GM21717 (cell line): Measurements from ENCODE around the gene VASN.
A peak's percentile ranks its signal among the peaks of the same experiment; 100 is the strongest.
"Not testable (repeated sequence)": the region's sequence is repeated elsewhere in the genome, so short reads cannot be mapped to it uniquely, and the experiment has no call there.

Source experiments
- ATAC-seq: cut with Tn5 transposase; IDR thresholded peaks from one replicate; pipeline ENCODE4 v1.9.1; 2021; ENCODE audit warnings: mild to moderate bottlenecking, moderate library complexity; ENCODE audit not compliant: unreplicated experiment

VASN gene

DNA sequence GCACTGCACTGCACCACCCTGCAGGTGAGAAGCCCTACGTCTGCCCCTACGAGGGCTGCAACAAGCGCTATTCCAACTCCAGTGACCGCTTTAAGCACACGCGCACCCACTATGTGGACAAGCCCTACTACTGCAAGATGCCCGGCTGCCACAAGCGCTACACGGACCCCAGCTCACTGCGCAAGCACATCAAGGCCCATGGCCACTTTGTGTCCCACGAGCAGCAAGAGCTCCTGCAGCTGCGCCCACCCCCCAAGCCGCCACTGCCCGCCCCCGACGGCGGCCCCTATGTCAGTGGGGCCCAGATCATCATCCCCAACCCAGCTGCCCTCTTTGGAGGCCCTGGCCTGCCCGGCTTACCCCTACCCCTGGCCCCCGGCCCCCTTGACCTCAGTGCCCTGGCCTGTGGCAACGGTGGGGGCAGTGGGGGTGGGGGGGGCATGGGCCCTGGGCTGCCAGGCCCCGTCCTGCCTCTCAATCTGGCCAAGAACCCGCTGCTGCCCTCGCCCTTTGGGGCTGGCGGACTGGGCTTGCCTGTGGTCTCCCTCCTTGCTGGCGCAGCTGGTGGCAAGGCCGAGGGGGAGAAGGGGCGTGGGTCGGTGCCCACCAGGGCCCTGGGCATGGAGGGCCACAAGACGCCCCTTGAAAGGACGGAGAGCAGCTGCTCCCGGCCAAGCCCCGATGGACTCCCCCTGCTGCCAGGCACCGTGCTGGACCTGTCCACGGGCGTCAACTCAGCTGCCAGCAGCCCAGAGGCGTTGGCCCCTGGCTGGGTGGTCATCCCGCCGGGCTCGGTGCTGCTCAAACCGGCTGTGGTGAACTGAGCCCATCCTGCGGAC is 34.7 kb upstream of the VASN start:
- ATAC-seq: no peak

- ATAC-seq: no peak
Observed at GRCh38 chr16:4337540-4338088, 34.0 kb upstream of the VASN start.

DNA sequence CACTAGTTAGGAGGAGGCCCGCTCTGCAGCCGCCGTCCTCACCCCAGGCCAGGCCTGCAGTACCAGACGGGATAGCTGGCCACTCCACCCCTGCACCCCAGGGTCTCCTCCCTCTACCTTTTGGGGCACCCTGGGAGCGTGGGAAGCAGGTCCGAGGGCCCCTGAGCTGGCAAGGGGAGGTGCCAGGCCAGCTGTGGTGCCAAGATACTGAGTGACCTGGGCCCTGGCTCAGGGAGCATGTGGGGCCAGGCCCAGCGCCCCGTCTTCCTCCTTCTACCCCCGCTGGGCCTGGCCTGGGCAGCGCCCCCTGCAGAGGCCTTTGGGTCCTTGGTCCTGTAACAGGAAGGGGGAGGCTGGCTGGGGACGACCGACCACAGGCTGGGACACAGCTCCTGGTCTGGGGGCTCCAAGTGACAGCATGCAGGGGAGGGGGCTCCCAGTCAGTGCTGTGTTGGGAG is 33.5 kb upstream of the VASN start:
- no peak for ATAC-seq

DNA sequence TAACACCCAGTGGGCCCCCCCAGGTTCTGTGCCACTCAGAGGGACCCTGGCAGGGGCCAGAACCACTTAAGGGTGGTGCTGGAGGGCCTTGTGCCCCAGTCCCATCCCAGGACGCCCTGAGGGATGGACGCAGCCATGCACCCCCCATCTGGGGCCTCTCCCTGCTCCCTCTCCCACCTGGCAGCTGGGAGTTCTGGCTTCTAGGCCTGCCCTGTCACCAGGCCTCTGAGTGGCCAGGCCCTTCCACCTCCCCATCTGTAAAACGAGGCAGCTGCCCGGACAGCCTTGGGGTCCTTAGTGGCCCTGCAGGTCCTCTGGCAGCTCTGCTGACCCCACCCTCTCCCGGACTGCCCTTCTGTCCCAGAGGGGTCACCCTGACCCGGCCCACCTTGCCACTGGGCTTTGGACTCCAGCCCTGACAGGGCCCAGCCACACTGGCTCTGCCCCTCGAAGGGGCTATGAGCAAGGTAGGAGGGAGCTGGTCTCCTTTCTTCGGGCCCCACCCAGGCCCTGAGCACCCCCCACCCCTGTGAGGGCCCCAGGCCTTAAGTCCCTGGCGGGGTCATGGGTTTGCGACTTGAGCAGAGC is 32.8 kb upstream of the VASN start:
- no peak for ATAC-seq

- no peak for ATAC-seq
Observed at GRCh38 chr16:4339455-4339854, 32.2 kb upstream of the VASN start.

DNA sequence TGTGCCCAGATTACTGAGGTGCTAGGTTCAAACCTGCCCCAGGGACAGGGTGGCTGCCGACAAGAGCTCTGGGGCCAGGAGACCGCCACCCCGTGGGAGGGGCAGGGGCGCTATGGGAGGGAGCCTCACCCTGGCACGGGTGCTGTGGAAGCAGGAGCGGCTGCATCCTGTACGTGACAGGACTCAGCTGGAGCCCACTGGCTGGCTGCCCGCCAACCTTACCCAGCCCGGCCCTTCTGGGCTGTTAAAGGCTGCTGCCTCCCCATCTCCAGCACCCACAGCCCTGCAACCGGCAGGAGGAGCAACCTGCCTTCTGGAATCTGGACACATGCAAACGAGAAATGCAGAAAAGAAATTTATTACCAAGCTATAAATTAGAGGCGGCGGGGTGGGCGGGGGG is 31.7 kb upstream of the VASN start:
- ATAC-seq: no peak

DNA sequence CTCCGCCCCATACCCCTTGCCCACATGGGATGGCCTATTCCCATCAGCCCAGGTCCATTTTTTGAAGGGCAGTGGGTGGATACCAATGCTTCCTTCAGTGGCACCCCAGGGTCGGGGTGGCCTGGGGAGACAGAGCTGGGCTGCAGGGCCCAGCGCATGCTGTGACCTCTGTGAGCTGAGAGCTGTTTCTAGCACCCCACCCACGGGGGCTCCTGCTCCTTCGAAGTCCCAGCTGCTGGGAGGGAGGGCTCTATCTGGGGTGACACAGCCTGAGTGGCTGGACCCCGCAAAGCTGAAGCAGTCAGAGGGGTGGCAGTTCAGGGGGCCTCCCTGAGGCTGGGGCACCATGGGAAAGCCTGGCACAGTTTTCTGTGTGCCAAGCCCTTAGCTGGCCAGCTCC is 31.2 kb upstream of the VASN start:
- ATAC-seq: no peak

GRCh38 chr16:4341250-4341649 is 30.4 kb upstream of the VASN start:
- ATAC-seq: no peak

GRCh38 chr16:4342866-4343744 is 28.5 kb upstream of the VASN start:
- no peak for ATAC-seq

DNA sequence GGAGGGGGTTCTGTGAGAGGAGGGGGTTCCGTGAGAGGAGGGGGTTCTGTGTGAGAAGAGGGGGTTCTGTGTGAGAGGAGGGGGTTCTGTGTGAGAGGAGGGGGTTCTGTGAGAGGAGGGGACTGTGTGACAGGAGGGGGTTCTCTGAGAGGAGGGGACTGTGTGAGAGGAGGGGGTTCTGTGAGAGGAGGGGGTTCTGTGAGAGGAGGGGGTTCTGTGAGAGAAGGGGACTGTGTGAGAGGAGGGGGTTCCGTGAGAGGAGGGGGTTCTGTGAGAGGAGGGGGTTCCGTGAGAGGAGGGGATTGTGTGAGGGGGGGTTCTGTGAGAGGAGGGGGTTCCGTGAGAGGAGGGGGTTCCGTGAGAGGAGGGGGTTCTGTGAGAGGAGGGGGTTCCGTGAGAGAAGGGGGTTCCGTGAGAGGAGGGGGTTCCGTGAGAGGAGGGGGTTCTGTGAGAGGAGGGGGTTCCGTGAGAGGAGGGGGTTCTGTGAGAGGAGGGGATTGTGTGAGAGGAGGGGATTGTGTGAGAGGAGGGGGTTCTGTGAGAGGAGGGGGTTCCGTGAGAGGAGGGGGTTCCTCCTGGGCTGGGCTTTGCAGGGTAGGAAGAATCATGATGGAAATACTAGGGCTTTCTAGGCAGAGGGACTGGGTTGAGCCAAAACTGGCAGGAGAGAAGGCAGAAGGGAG is 27.2 kb upstream of the VASN start:
- not testable (repeated sequence) for ATAC-seq

- ATAC-seq: no peak
Observed at GRCh38 chr16:4344983-4345835, 26.4 kb upstream of the VASN start.

GRCh38 chr16:4345836-4346781 is 25.5 kb upstream of the VASN start:
- ATAC-seq: no peak

GRCh38 chr16:4347010-4347409 is 24.6 kb upstream of the VASN start:
- no peak for ATAC-seq

GRCh38 chr16:4347765-4348509 is 23.7 kb upstream of the VASN start:
- ATAC-seq: no peak

DNA sequence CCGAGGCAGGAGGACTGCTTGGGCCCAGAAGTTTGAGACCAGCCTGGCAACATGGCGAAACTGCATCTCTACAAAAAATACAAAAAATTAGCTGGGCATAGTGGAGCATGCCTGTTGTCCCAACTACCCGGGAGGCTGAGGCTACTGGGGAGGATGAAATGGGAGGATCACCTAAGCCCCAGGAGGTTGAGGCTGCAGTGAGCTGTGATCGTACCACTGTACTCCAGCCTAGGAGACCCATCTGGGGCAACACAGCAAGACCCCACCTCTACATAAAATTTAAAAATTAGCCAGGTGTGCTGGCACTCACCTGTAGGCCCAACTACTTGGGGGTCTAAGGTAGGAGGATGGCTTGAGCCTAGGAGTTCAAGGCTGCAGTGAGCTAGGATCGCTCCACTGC is 22.3 kb upstream of the VASN start:
- ATAC-seq: no peak

GRCh38 chr16:4350365-4350786 is 21.3 kb upstream of the VASN start:
- no peak for ATAC-seq

- peak; percentile 71 for ATAC-seq
Observed at GRCh38 chr16:4350787-4351659, 20.6 kb upstream of the VASN start, which contains the start of gene PAM16. PAM16 (minus strand) TSS chr16:4351321; CDS start chr16:4351234, 87 bp downstream.
